CD1c-positive myeloid dendritic cell (primary cell): Measurements from ENCODE around the gene DGKQ.
"Not testable (repeated sequence)": the region's sequence is repeated elsewhere in the genome, so short reads cannot be mapped to it uniquely, and the experiment has no call there.

Experiments used
- DNase-seq: peaks from one replicate; pipeline ENCODE4 v3.0.0-alpha.2; 2016; ENCODE audit errors: extremely low spot score

The DGKQ gene

DNA sequence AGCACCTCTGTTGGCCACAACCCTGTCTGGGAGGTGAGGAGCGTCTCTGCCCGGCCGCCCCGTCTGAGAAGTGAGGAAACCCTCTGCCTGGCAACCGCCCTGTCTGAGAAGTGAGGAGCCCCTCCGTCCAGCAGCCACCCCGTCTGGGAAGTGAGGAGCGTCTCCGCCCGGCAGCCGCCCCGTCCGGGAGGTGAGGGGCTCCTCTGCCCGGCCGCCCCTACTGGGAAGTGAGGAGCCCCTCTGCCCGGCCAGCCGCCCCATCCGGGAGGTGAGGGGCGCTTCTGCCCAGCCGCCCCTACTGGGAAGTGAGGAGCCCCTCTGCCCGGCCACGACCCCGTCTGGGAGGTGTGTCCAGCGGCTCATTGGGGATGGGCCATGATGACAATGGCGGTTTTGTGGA is 2.6 kb upstream of the DGKQ start:
- DNase-seq = not testable (repeated sequence)

DNA sequence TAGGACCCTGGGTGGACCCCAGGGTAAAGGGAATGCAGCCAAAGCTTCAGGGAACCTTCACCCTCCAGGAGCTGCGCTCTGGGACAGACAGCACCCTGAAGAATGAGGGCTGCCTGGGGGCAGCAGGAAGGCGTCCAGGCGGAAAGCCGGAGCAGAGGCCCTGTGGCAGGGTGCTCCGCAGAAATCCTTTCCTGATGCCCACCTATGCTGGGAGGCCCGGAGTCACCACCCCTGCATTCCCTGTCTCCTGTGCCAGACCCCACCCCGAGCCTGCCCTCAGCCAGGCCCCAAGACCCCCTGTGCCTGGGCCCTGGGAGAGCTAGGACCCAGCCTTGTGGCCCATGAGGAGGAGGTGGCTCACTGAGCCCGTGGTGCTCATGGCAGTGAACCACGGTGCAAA is 1.3 kb upstream of the DGKQ start:
- DNase-seq = no peak

DNA sequence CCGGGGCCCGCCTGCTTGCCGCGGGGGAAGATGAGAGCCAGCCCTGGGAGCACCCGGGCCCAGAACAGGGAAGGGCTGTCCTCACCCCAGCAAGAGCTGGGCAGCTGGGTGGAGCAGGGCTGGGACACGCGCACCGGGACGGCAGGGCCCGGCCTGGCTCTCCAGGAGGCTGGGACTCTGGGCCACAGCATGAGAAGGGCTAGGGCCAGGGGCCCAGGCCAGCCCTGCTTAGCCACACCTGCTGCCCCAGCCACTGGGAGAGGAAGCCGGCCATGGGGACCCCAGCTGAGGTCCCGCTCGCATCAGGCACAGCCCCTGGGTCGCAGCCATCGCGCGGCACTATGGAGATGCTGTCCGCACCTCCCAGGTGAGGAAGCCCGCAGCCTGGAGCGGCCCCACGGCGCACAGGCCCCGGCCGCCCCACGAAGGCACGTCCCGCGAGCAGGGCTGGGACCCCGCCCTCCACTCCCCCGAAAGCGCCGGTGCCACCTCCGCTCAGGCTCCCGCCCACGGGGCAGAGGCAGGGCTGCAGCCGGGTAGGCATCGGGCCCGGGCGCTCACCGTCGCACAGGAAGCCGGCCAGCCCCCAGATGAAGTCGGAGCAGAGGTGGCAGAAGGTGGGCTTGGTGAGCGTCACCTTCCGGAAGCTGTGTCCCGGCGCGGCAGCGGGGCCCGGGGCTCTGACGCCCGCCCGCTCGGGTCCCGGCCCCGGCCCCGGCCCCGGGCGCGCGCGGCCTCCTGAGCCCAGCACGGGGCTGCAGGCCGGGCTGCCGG is 531 bp downstream of the DGKQ start:
- DNase-seq = peak; percentile 38

DNA sequence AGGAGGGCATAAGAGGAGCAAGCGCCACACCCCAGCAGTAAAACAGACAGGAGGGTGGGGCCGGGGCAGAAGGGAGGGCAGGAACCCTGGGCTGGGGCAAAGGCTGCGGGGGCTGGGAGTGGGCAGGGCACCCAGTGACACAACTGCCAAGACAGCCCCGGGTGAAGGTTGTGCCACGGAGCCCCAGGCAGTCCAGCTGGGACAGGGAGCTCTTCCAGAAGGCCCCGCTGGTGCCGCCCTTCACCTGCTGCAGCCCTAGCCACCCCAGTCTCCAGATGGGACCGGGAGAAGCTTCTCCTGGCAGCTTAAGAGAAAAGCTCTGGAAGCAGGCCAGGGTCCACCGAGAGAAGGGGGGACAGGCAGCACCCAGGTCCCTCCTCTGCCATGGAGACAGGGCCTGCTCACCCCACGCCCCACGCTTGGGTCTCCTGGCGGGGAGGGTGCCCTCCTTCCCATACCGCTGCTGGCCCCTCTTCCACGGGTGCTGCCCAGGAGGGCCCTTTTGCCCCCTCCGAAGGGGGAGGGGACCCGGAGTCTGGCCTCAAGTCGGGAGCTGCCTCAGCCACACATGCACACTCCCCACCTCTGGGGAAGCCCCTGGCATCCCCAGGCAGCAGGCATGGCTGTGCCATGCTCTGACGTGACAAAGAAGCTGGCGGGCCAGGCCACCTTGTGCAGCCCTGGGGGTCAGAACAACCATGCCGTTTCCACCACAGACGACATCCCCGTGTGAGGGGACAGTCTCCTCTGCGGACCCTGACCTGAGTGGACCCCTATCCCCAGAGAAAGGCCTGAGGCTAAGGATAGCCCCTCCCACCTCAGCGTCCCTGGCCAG is 1.5 kb downstream of the DGKQ start:
- no peak for DNase-seq

DNA sequence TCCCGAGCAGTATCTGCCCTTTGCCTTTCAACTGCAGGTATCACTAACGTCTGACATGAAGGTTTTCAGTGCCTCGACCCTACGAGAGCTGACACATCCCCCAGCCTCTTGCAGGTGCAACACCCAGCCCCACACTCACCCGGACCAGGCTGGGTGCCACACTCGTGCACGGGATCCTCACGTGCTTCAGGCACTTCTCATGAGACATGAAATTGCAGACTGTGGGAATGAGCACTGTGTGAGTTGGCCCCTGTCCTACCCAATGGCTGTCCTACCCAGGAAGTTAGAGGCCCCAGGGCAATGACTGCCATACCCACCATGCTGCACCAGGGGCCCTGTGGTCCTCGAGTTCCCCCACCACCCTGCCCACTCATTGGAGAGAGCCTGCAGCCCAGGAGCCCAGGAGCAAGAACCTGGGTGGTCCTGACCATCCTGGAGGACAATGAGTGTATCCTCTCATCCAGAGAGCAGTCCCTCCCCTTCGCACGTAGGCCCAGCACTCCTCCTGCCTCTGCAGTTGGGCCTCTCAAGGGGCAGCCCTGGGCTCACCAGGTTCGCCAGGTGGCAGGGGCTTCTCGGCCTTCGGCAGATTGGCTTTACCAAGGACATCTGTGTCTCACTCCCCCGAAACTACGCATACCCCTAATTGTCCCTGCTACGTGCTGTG is 2.4 kb downstream of the DGKQ start:
- no peak for DNase-seq

DNA sequence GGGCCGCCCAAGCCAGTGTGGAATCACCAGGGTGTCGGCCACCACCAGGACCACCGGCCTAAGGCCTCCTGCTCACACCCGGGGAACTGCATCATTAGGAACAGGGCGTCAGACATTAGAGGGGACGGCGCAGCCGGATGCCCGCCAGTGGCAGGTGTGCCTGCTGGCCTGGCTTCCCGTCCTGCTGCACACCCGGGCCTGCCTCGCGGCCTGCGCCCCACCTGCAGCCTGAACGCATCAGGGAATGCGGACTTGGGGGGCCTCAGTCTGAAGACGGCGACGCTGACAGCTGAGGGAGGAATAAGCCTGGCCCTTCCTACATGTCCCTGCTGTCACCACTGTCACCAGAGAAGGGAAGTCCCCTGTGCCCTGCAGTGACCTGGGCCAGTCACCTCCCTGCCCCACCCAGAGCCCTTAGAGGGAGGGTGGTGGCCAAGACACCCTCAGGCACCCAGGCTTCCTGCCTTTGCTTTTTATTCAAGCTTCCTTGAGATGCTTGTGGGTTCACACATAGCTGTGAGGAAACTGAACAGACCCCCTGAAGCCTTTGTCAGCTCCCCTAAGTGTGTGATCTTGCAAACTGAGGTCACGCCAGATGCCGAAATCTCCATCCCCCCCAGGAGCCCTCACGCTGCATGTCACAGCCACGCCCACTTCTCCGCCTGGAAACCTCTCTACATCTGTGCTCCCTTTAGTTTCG is 3.2 kb downstream of the DGKQ start:
- peak; percentile 26 for DNase-seq

DNA sequence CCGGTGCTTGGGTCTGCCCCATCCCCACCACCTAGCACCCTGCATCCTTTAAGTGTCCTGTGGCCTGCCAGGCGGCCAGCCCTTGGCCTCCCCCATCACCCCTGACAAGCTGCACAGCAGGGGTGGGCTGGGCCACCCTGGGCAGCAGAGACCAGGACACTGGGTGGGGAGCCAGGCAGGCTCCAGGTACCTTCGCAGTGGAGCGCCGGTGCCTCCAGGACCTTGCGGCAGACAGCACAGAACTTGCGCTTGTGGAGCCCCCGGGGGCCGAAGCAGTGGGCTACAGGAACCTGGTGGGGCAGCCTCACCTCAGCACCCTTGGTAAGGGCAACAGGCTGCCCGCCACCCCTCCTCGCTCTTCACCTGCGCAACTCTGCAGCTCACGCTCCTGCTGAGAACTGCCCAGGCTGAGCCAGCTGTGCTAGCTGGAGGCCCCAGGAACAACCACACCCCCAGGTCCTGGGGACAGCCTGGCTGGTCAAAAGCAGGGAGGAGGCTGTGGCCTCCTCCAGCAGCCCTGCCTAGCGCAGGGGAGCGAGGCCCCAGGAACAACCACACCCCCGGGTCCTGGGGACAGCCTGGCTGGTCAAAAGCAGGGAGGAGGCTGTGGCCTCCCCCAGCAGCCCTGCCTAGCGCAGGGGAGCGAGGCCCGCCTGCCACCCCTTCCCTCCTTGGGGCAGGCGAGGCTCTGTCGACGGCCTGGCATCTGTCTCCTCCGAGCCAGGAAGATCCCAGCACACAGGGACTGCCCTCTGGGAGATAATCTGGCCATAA is 4.6 kb downstream of the DGKQ start:
- DNase-seq = no peak

DNA sequence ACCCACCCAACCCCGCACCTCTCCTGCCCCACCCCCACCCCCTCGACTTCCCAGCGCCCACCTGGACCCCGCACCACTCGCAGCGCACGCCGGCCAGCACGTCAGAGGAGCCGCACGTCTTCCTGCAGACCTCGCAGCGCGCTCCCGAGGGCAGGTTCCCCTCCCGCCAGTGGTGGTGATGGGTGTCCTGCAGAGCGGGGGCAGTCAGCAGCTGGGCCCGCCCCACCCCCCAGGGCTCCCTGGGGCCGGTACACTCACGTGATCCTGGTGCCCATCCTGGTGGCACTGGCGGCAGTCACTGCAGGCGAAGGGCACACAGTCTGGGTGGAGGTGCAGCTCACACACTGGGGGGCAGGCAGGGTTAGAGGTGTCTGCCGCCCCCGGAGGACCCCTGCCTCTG is 5.1 kb downstream of the DGKQ start:
- DNase-seq = no peak

DNA sequence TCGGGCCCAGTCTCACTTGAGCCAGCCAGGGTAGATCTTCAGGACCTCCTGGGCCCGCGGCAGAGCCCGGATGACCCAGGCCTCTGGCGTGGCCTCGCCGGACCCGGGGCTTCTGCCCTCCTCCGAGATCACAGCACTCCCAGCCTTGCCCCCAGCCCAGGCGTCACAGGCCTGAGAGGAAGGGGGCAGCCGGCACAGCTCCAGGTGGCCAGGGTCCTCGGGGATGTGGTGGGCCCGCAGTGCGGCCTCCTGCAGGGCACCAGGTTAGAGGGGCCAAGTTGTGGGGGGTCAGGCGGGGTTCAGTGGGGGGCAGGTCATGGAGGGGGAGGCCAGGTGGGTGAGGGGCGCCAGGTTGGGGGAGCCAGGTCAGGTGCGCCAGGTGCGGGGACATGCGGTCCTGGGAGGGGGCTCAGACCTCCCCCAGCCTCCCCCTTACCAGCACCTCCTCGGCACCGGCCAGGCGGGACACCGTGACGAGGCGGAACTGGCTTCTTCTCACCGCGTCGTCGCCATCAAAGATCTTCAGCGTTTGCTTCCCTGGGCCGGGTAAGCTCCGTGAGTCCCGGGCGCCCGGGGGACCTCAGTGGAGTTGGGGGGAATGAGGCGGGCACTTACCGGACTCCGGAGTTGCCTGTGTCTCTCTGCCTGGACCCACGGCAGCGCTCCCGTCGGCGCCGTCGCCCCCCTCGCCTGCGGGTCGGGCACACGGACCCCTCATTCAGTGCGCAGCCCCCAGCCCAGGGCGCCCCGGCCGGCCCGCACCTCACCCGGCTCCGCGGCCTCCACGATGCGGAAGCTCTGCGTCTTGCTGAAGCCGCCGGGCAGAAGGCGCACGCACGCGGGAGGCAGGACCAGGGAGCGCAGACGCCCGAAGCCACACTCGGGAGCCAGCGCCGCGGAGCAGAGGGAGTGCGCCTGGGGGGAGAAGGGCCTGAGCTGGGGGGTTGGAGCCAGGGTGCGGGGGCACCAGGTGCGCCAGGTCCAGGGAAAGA is 6.0 kb downstream of the DGKQ start:
- DNase-seq = no peak

DNA sequence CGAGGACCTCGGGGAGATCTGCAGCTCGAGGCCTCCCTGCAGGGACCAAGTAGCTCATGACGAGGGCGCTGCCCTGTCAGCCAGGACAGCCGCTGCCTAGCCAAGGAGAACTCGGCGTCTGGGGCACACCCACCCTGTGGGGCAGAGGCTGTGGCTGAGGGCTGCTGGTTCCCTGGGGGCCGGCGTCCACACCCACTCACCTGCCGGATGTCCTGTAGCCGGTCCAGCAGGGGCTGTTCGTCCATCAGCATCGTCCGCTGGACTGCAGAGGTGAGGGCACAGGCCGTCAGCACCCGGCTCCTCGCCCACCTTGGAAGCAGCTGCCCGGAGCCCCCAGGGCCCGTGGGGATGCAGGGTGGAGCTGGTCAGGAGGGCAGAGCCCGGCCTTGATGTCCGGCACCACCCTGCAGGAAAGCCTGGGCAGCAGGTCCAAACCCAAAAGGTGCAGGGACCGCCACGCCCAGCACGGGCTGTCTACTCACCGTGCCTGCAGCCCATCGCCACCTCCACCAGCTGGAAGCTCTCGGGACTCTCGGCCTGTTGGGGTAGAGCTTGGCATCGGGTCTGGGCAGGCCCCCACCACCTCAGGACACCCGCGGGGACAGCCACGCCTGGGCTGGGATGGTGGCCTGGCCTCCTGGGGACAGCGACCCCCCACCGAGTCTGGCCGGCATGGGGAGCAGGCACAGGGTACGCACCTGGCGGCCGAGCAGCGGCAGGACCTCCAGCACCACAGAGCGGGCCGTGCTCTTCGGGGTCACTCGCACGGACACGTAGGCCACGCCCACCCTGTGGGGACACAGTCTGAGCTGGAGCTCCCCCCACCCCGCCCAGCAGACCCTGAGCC is 6.9 kb downstream of the DGKQ start:
- DNase-seq = no peak

DNA sequence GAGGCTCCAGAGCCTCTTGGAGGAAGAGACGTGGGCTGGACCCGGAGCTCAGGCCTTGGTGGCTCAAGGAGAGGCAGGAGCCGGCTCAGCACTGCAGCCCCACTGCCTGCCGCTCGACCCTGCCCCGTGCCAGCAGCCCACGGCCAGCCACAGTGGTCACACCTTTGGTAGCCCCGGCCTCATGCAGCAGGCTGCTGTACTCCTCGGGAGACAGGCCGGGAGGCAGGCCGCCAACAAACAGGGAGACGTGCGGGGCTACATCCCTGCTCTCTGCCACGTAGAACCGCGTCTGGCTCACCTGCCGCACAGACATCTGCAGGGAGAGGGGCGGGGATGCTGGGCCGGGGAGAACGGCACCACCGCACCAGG is 7.6 kb downstream of the DGKQ start:
- no peak for DNase-seq

DNA sequence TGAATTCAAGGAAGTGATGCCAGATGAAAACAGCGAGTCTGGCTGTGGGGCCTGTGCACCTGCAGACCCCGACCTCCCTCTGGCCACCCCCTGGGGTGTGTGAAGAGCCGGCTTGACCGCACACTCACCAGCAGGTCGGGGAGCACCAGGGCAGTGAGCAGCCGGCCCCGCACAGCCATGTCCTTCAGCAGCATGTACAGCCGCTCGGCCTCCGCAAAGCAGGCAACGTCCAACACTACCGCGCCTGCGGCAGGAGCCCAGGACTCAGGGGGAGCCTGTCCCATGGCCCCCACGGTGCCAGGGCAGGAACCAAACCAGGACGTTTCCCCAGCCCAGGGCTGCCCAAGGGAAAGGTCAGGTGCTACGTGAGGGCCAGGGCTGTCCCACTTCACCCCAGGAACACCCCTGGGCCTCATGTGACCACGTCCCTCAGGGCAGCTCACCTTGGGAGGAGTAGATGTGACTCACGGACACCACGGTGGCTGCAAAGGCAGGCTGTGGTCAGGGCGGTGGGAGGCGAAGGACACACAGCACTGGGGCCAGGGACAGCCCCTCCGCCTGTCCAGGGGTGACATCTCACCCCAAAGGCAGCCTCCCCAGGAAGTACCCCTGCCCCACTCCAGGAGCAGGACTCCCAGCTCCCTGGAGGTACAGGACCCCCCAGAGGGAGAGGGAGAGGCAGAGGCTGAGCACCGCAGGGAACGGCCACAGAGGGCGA is 8.2 kb downstream of the DGKQ start:
- no peak for DNase-seq

DNA sequence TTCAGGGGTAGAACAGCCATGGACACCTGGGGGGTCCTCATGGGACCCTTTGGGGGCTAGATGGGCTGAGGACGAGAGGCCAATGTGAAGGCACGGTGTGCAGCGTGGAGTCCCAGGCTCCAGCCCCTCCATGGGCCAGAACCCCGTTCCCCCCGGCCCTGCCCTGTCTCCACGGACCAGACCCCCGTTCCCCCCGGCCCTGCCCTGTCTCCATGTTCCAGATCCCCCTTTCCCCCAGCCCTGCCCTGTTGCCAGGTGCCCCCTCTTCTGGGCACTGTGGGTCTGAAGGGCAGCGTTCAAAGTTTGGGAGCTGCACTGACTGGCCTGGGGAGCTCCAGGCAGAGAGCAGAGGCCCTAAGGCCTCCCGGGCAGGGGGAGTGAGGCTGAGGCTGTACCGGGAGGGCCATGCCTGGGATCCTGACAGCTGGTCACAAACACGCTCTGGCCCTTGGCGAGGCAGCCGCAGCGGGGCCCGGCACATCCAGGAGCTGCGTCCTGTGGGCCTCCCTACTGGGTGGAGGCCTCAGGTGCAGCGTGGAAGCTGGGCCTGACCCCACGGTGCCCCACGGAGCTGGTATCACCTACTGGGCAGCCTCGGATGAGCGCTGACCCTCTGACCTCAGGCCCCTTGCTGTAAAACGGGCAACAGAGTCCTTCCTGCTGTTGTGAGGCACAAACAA is 8.9 kb downstream of the DGKQ start:
- no peak for DNase-seq

DNA sequence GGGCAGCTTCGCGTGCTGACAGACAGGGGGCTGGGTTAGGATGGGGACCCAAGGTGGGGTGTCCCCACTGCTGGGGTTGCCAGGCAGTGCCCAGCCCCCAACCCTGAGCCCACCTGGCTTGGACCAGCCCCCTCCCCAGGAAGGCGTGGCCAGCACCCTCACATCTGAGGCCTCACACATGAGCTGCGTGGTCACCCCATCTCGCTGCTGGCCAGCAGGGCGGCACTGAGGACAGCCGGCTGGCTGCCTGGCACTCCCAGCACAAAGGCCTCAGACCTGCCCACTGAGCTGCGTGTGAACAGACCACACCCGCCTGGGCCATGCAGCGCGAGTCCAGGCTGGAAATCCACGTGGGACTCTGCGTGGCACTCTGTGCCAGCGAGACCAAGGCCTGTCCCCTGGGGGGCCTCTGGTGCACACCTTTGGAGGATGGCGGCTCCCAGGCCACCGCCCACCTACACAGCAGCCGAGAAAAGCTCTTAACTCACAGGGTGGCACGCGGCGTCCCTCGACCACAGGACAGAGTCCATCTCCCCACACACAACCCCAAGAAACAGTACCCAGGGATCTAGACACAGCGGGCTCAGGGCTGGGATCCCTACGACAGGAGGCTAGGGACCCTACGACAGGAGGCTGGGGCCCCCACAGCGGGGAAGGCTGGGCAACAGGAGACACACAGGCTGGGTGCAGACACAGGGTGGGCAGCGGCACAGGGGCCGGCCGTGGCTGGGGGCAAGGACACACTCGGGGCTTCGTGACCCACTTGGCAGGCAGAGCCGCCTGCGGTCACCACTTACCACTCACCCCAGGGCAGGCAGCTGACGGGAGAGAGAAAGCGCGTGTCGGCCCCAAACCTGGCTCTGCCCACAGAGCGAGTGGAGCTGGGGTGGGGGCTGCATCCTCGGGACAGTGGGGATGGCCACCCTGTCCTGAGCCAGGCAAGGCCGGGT is 9.8 kb downstream of the DGKQ start:
- DNase-seq = no peak

DNA sequence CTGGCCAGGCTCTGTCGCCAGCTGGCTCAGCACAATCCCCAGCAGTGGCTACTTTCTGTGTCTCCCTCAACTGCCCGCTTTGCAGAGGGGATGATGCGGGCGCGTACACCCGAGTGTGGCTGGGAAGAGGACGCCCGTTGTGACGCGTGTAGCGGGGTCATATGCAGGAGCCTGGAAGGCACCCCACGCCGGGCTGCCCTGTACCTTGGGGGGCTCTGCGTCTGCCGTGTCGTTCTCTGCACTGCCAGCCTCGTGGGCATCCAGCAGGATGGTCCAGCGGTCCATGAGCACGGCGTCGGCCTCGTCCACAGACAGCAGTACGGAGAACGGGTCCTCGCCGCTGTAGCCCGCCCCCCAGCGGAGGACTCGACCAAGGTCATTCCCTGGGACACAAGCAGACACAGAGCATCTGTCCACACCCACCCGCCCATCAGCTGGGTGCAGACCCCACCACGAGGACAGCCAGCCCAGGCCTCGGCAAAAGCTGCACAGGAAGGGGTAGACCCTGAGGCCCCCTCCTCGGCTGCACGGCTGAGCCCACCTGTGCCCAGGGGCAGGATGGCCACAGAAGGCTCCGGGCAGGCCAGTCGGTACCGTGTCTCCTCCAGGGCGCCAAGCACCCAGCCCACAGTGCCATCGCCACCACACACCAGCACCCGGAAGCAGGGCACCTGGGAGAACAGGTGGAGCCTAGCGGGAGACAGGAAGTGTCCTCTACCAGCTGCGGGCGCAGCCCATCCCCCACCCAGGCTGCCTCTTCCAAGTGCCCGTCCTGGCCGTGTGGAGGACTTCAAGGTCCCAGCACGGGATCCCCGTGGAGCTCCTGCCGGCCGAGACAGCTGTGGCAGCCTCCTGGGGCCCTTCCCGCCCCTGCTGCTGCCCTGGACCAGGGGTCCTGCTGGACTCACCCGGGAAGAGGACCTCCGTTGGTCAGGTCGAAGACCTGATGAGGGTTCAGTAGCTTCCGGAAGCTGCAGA is 10.8 kb downstream of the DGKQ start:
- DNase-seq = no peak
